ENCODE data around the gene NOX5. TPM values are rescaled to one million over a fixed set of nuclear protein-coding genes. Genes with fewer than 3 reads are reported as not detected.

NOX5 gene
- total RNA-seq, 1 donor from 2014 or later: 0.06 TPM

DNA sequence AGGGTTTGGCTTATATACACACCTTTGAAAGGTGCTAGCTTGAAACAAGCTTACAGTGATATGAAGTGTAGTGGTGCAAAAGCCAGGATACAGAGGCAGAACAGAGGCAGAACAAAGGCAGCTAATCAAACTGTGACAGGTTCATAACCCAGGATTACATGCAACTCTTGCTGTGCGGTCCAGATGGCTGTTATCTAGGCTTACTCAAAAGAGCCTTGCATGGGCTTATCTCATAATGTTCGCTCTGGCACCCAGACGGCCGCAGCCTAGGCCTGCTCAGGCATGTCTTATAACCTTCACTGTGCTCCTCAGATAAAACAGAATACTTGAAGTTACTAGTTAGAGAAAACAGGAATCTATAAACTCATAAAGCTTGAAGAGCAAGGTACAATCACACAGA, 22.8 kb upstream of the NOX5 start:
- no peak for TF ChIP-seq CTCF (conservative IDR thresholded peaks at IDR 0.05; ENCODE audit: low read depth, low read length)
- DNase-seq (ENCODE audit: low read depth): no peak
- H3K4me3 ChIP-seq (ENCODE audit: low read depth, low read length): no peak overlapping the region

- no peak for TF ChIP-seq CTCF (conservative IDR thresholded peaks at IDR 0.05; ENCODE audit: low read depth, low read length)
- no peak overlapping the region for H3K4me3 ChIP-seq (ENCODE audit: low read depth, low read length)
- DNase-seq (ENCODE audit: low read depth): no peak
Observed at GRCh38 chr15:68992696-68993095, 21.8 kb upstream of the NOX5 start.

GRCh38 chr15:68993276-68993675, 21.2 kb upstream of the NOX5 start:
- DNase-seq (ENCODE audit: low read depth): no peak
- H3K4me3 ChIP-seq (ENCODE audit: low read depth, low read length): no peak overlapping the region
- no peak for TF ChIP-seq CTCF (conservative IDR thresholded peaks at IDR 0.05; ENCODE audit: low read depth, low read length)

DNA sequence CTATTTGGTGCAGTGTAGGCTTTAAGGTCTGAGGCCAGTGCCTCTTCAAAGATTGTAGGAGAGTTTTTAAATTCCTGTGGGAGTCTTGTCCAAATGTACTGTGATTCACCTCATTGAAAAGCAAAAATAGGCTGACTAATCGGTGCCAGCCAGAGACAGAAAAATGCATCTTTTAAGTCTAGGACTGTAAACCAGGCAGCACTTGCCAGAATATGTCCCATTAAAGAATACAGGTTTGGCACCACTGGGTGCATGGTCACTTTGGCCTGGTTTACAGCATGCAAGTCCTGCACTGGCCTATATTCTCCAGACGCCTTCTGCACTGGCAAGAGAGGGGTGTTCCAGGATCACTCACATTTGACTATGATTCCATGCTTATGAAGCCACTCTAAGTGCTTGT, 20.3 kb upstream of the NOX5 start:
- no peak for DNase-seq (ENCODE audit: low read depth)
- no peak overlapping the region for H3K4me3 ChIP-seq (ENCODE audit: low read depth, low read length)
- no peak for TF ChIP-seq CTCF (conservative IDR thresholded peaks at IDR 0.05; ENCODE audit: low read depth, low read length)

- TF ChIP-seq CTCF (conservative IDR thresholded peaks at IDR 0.05; ENCODE audit: low read depth, low read length): no peak
- DNase-seq (ENCODE audit: low read depth): no peak
- H3K4me3 ChIP-seq (ENCODE audit: low read depth, low read length): no peak overlapping the region
Observed at GRCh38 chr15:68994981-68995761, 19.3 kb upstream of the NOX5 start.

GRCh38 chr15:68997050-68997449, 17.4 kb upstream of the NOX5 start:
- no peak for TF ChIP-seq CTCF (conservative IDR thresholded peaks at IDR 0.05; ENCODE audit: low read depth, low read length)
- DNase-seq (ENCODE audit: low read depth): no peak
- no peak overlapping the region for H3K4me3 ChIP-seq (ENCODE audit: low read depth, low read length)
